GM15510 (cell line): ENCODE results near the gene TNNT3.

Experiments
- POLR2A ChIP-seq: IDR thresholded peaks from 3 replicates; pipeline ENCODE4 v1.6.1; 2011; ENCODE audit warnings: borderline replicate concordance; ENCODE audit not compliant: insufficient read length; ENCODE audit errors: extremely low read depth

Gene TNNT3

DNA sequence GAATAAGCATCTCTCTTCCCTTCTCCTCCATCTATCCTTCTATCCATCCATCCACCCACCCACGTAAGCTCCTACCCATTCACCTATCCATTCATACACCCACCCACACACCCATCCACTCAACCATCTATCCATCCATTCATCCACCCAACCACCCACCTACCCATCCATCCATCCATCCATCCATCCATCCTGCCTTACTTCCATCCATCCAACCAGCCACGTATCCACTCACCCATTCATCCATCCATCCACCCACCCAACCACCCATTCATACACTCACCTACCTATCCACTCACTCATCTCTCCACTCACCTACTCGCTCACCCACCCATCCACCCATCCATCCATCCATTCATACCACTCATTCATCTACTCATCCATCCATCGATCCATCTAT, 13.2 kb downstream of the TNNT3 start:
- TF ChIP-seq POLR2A, result no peak

DNA sequence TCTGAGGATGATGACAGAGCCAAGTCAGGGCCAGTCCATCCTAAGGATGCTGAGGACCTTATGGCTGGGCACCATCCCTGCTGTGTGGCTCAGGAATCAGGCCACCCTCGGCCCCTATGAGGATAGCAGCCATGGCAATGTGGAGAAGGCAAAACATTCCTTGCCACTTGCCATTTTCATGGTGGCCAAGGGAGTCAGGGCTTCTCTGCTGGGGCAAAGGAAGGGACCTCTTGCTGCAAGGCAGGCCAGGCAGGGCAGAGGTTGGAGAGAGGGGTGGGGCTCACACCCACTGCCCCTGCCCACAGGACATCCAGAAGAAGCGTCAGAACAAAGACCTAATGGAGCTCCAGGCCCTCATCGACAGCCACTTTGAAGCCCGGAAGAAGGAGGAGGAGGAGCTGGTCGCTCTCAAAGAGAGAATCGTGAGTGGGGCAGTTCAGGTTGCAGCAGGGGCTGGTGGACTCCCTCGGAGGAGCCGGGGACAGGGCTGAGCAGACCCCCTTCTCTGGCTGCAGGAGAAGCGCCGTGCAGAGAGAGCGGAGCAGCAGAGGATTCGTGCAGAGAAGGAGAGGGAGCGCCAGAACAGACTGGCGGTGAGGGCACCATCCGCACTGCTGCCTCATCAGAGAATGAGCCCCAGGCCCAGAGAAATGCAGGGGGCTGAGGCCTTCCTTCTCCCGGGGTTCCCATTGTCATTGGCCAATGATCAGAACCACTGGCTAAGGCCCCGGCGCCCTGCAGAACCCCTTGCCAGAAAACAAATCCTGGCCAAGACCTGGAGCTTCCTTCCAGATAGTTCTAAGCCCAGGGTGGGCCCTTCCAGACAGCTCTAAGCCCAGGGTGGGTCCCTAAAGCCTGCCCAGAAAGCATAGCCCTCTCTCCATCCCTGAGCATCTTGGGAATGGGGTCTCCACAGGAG, 14.2 kb downstream of the TNNT3 start:
- no peak for TF ChIP-seq POLR2A

DNA sequence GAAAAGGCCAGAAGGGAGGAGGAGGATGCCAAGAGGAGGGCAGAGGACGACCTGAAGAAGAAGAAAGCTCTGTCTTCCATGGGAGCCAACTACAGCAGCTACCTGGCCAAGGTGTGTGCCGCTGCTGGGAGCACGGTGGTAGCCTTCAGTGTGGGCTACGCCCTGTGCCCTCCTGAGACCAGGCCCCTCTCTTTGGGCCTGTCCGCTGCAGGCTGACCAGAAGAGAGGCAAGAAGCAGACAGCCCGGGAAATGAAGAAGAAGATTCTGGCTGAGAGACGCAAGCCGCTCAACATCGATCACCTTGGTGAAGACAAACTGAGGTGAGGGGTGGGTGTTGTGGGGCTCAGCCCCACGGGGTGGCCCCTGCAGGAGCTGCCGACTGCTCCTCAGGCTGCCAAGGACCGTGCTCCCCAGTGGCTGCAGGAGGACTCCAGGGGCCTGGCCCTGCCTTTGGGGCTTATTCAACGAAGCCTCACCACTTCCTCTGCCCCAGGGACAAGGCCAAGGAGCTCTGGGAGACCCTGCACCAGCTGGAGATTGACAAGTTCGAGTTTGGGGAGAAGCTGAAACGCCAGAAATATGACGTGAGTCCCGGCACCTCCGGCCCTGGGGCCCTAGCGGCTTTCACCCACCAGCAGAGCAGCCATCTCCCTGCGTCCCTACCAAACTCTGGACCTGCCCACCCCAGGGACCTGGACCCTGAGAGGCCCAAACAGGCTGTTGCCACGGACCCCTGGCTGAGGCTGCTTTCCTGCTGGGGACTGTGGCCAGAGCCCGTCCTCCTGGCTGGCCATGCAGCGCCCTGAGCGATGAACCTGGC, 15.0 kb downstream of the TNNT3 start:
- TF ChIP-seq POLR2A, result no peak

DNA sequence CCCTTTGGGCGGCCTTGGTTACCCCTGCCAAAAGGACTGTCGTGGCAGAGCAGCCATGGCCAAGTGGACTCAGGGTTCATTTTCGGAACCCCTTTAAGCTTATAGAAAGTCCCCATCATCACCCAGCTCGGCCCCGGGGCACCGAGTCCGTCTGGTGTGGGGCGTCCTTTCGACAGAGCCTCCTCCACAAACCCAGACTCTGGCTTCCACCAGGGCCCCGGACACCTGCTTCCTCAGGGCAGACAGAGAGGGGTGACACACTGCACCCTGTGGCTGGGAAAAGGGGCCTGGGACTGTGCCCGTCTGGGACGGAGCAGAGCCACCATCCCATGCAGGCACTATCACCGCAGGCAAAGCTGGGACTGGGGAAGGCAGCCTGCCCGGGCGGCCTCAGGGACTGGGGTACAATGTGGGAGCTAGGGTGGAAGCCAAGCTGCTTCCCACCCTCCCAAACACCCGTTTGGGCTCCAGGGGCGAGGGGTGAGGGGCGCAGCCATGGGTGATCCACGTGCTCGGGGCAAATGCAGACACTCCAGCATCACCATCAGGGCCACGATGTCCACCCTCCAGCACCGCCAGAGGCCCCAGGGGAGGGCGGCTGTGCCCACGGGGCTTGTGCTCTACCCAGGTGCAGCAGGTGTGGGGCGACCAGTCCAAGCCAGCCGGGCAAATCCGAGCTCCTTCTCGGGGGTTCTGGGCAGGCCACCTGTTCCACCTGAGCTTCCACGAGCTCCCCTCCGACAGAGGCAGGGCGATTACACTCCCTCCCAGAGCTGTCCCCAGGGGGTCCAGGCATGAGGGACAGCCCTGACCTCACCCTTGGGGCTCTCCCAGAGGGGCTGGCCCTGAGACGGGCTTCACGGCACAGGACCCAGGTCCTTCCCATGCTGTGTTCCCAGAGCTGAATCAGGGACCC, 15.9 kb downstream of the TNNT3 start:
- TF ChIP-seq POLR2A, result no peak

DNA sequence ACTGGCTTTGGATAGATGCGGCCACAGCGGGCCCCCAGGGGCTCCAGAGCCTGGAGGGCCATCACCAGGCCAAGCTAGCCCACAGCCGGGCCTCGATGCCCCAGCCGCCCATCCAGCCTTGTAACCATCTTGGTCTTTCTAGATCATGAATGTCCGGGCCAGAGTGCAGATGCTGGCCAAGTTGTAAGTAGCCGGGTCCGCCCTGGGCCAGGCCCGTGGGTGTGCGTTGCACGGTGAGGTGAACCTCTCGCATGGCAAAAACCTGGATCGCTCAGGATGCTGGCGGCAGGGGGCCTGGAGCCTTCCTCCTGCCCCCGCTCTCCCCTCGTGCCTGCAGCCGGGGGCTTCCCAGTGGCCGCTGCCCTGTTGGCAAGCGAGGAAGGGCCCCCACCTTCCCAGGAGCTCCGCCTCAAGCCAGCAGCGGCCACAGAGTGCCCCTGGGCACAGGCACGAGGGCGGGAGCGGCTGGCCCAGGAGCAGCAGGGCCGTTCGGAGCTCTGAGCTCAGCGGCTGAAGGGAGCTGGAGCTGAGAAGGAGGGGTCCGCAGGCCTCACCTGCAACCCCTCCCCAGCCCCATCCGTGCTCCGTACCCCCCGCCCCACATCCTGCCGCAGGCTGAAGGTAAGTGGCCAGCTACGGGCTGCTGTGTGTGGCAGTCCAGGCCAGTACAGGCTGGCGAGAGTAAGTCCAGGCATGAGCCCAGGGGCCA, 16.7 kb downstream of the TNNT3 start:
- no peak for TF ChIP-seq POLR2A

DNA sequence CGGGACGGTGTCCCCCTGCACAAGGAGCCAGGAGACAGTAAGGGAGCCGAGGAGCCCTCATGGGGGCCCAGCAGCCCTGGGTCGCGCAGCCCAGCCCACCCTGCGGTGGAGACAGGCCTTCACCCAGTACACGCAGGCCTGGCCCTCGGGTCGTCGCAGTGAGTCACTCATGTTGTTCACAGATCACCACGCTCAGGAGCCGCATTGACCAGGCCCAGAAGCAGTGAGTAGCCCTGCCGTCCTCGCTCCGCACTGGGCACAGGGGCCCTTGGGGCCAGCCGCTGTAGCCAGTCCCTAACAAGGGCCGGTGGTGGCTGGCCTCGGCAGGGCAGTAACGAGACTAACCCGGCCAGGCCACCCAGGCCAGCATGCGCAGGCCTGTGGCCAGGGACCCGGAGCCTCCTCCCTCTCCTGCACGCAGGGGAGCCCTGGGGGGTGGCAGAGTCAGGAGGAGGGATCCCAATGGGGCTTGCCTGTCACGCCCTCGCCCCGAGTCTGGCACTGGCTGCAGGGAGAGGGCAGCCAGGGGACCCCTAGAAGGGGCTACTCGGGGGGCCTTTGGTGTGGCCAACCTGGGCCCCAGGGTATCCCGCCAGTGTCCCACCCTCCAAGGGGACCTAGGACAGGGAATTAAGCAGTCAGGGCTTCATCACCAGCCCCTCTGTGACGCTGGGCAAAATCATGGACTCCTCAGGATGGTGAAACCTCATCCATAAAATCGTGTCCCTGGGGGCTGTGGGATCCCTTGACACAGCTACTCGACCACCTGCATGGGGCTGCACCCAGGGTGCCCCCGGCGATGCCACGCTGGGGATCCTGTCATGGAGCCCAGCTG, 17.5 kb downstream of the TNNT3 start:
- TF ChIP-seq POLR2A, result no peak

DNA sequence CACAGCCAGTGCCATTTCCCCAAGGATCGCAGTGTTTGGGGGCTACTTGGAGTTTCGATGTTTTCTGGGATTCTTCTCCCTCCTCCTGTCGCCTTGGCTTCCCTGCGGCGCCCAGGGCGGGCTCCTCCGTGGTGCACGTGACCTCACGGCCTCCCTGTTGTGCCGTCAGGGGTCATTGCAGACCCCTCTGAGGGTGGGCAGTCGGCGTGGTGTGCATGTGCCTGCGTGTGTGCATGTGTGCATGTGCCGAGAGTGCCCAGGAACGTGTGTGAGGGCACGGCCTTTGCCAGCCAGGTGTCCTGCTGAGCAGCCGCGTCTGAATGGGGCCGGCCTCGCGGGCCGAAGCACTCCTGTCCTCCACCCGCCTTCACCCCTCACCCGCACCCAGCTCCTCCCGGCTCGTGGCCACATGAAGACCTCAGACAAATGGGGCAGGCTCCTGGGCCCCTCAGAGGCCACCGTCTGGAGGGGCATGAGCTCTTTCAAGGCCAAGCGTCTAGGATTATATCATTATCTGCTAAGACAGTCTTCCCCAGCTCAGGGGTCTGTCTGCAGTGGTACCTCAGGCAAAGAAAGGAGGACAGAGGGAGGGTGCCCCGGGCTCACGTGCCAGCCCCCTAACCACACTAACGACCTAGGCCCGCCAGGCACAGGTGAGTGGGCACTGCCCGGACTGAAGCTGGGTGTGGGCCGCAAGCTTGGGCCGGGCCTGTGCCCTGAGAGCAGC, 18.3 kb downstream of the TNNT3 start:
- no peak for TF ChIP-seq POLR2A

DNA sequence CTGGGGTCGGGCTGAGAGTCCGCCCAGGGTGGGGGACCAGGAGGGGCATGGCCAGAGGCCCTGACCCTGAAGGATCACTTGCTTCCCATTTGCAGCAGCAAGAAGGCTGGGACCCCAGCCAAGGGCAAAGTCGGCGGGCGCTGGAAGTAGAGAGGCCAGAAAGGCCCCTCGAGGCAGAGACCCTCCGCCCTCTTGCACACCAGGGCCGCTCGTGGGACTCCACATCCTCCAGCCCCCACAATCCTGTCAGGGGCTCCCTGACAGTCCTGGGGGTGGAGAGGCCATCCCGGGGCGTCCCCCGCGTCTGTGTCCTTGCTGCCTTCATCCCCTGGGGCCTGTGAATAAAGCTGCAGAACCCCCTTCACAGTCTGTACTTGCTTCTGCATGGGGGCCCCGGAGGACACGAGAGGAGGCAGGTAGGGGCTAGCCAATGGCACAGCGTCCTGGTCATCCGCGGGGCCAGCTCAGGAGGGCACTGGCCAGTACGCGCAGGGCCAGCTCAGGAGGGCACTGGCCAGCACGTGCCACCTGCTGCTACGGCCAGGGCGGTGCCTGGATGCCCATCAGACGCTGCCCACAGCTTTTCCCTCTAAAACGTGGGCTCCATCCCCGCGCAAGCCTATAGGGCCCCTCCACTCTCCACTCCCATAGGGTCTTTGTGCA, 19.0 kb downstream of the TNNT3 start:
- no peak for TF ChIP-seq POLR2A

DNA sequence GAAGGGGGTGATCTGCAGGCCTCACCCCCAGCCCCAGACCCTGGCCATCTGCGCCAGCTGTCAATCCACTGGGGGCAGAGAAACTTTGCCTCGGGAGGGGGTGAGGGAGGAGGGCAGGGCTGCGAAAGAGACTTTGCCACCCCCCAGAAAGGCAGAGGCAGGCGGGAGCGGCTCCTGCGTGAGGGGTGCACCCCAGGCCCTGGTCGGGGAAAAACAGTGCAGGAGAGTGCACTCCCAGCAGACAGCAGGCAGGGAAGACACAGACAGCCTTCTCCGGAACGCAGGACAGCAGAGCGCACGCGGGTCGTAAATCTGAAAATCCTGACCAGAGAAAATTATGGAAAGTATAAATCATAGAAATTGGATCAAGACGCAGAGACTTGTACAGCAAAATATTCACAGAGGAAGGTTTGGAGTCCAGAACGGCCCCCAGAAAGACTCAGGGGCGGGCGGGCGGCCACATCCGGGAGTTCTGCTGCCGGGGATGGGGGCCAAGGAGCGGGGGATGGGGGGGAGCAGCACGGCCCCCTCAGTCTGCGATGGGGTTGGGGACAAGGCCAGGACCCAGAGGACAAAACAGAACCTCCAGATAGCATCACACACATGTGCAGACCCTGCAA, 19.6 kb downstream of the TNNT3 start:
- no peak for TF ChIP-seq POLR2A

DNA sequence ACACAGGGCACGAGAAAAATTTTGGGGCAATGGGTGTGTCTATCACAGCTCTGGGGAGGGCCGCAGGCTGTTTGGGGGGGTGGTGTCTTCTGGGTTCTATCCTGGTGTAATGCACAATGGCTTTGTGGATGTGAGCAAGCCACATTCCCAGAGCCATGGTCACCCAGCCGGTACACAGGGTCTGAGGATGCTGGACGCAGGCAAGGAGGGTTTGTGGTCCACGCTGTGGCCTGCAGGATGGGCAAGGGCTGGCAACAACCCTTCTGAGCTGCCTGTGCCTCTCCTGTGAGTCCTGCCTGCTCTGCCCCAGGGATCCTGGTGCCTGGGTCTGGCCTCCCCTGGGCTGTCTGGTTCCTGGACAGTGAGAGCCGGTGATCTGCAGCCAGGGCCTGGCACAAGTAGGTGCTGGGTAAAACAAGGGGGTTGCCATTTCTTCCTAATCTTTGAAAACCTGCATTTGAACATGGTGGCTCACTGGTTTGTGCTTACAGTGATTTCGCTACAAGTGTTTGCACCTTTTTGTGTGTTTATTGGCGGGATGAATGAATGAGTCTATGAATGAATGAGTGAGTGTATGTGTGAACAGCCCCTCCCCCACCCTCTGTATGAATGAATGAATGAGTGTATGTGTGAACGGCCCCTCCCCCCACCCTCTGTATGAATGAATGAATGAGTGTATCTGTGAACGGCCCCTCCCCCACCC, 23.2 kb downstream of the TNNT3 start:
- TF ChIP-seq POLR2A, result no peak

DNA sequence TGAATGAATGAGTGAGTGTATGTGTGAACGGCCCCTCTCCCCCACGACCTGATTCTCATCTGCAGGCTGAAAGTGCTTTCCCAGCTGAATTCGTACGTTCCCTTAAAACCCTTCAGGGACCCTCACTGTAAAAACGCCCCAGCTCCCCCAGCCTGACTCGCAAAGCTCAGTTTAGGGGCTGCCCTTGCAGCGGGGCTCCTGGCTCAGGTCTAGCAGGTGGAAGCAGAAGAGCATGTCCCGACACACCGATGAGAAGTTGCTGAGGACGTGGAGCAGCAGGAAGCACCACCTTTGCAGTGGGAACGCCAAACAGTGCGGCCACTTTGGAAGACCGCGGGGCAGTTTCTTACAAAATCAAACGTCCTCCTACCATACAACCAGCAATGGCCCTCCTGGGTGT, 24.1 kb downstream of the TNNT3 start:
- TF ChIP-seq POLR2A, result no peak
